DND-41 (cell line): ENCODE results near the gene COLEC12.

Source experiments
- ATAC-seq: fragments of 200-7000 bp; cut with Tn5 transposase; 3 replicates; pipeline ENCODE4 v1.9.1; 2021; ENCODE audit warnings: low read depth; ENCODE audit not compliant: insufficient read depth
- DNase-seq: peaks from one replicate; pipeline ENCODE4 v3.0.0-alpha.2; 2020
- H2AFZ ChIP-seq: 2 replicates; pipeline ENCODE4 v1.6.0; 2012; ENCODE audit warnings: low read depth, low read length
- H3K27ac ChIP-seq: 2 replicates; pipeline ENCODE4 v1.5.1; 2012; ENCODE audit warnings: low read length, inconsistent platforms
- H3K27me3 ChIP-seq: fragments of 200-600 bp; sonication (generic); 2 replicates; pipeline ENCODE4 v1.6.0; 2012; ENCODE audit warnings: low read length, mild to moderate bottlenecking, inconsistent platforms; ENCODE audit not compliant: insufficient read depth, poor library complexity
- H3K36me3 ChIP-seq: 2 replicates; pipeline ENCODE4 v1.5.1; 2012; ENCODE audit warnings: low read length, inconsistent platforms; ENCODE audit not compliant: insufficient read depth
- H3K4me1 ChIP-seq: 2 replicates; pipeline ENCODE4 v1.5.1; 2012; ENCODE audit warnings: mild to moderate bottlenecking, low read length; ENCODE audit not compliant: insufficient read depth
- H3K4me2 ChIP-seq: 2 replicates; pipeline ENCODE4 v1.6.0; 2012; ENCODE audit warnings: mild to moderate bottlenecking, moderate library complexity, low read length, inconsistent platforms; ENCODE audit not compliant: insufficient read depth
- H3K4me3 ChIP-seq, 2 experiments: fragments of 200-600 bp in 1 of 2; shearing (Covaris generic) in 1 of 2; 2 replicates each; pipeline ENCODE4 v1.5.1; 2012 to 2016; ENCODE audit warnings: inconsistent platforms in 2 of 2, low read length in 2 of 2, mild to moderate bottlenecking in 2 of 2, low read depth in 1 of 2, moderate library complexity in 1 of 2
- H3K79me2 ChIP-seq: 2 replicates; pipeline ENCODE4 v1.6.0; 2012; ENCODE audit warnings: low read length, inconsistent platforms; ENCODE audit not compliant: insufficient read depth
- H3K9ac ChIP-seq: 2 replicates; pipeline ENCODE4 v1.6.0; 2012; ENCODE audit warnings: low read depth, mild to moderate bottlenecking, inconsistent platforms, low read length, moderate library complexity
- H3K9me3 ChIP-seq: 2 replicates; pipeline ENCODE4 v1.5.1; 2012; ENCODE audit warnings: low read length, moderate library complexity, mild to moderate bottlenecking, inconsistent platforms; ENCODE audit not compliant: insufficient read depth, severe bottlenecking
- H4K20me1 ChIP-seq: 2 replicates; pipeline ENCODE4 v1.6.0; 2012; ENCODE audit warnings: low read length; ENCODE audit not compliant: insufficient read depth
- CTCF ChIP-seq: IDR thresholded peaks from 2 replicates; pipeline ENCODE4 v1.5.1; 2012; ENCODE audit warnings: borderline replicate concordance, low read length, moderate library complexity, mild to moderate bottlenecking; ENCODE audit not compliant: poor library complexity, severe bottlenecking; ENCODE audit errors: extremely low read depth
- EZH2 ChIP-seq: IDR thresholded peaks from 3 replicates; pipeline ENCODE4 v1.6.1; 2012; ENCODE audit warnings: borderline replicate concordance, low read depth, mild to moderate bottlenecking, moderate library complexity, low read length, inconsistent platforms; ENCODE audit not compliant: severe bottlenecking

Gene COLEC12

GRCh38 chr18:476251-476664 lies 24.2 kb downstream of the COLEC12 start:
- H3K4me2 ChIP-seq: no peak overlapping the region
- peaks cover 4% of the 10 kb centered on the region for H3K27me3 ChIP-seq
- H3K9me3 ChIP-seq: no peaks in the 10 kb centered on the region
- H3K27ac ChIP-seq: no peak overlapping the region
- H4K20me1 ChIP-seq: no peaks in the 10 kb centered on the region
- no peaks in the 10 kb centered on the region for H3K4me1 ChIP-seq
- no peaks in the 10 kb centered on the region for H3K79me2 ChIP-seq
- H3K4me3 ChIP-seq: no peak overlapping the region
- H3K36me3 ChIP-seq: no peaks in the 10 kb centered on the region
- no peak overlapping the region for H2AFZ ChIP-seq
- H3K9ac ChIP-seq: no peak overlapping the region
- DNase-seq (no peak), ATAC-seq (no peak)
- TF ChIP-seq EZH2 (no peak), CTCF (no peak)

GRCh38 chr18:475202-476031 lies 25.1 kb downstream of the COLEC12 start:
- Histone ChIP-seq H3K27me3 (no peaks in the 10 kb centered on the region), H3K36me3 (no peaks in the 10 kb centered on the region), H2AFZ (no peak overlapping the region), H4K20me1 (no peaks in the 10 kb centered on the region), H3K9me3 (no peaks in the 10 kb centered on the region), H3K79me2 (no peaks in the 10 kb centered on the region), H3K4me1 (no peaks in the 10 kb centered on the region), H3K4me3 (no peak overlapping the region), H3K27ac (no peak overlapping the region), H3K9ac (no peak overlapping the region), H3K4me2 (no peak overlapping the region)
- TF ChIP-seq CTCF (no peak), EZH2 (no peak)
- DNase-seq: no peak
- ATAC-seq: no peak

- H3K9ac ChIP-seq: no peak overlapping the region
- TF ChIP-seq EZH2: no peak
- TF ChIP-seq CTCF: no peak
- no peaks in the 10 kb centered on the region for H3K4me1 ChIP-seq
- H2AFZ ChIP-seq: no peak overlapping the region
- no peak overlapping the region for H3K4me3 ChIP-seq
- no peaks in the 10 kb centered on the region for H3K9me3 ChIP-seq
- DNase-seq (no peak), ATAC-seq (no peak)
- no peaks in the 10 kb centered on the region for H3K27me3 ChIP-seq
- no peaks in the 10 kb centered on the region for H3K36me3 ChIP-seq
- no peak overlapping the region for H3K4me2 ChIP-seq
- H3K79me2 ChIP-seq: no peaks in the 10 kb centered on the region
- no peak overlapping the region for H3K27ac ChIP-seq
- H4K20me1 ChIP-seq: no peaks in the 10 kb centered on the region
Observed at GRCh38 chr18:474416-474815, 26.1 kb downstream of the COLEC12 start.

GRCh38 chr18:473802-474201 lies 26.7 kb downstream of the COLEC12 start:
- Histone ChIP-seq H4K20me1 (no peaks in the 10 kb centered on the region), H3K27me3 (no peaks in the 10 kb centered on the region), H3K36me3 (no peaks in the 10 kb centered on the region), H3K79me2 (no peaks in the 10 kb centered on the region), H2AFZ (no peak overlapping the region), H3K4me3 (no peak overlapping the region), H3K27ac (no peak overlapping the region), H3K4me2 (no peak overlapping the region), H3K4me1 (no peaks in the 10 kb centered on the region), H3K9me3 (no peaks in the 10 kb centered on the region), H3K9ac (no peak overlapping the region)
- ATAC-seq (no peak), DNase-seq (no peak)
- TF ChIP-seq EZH2: no peak
- no peak for TF ChIP-seq CTCF
